ELR (cell line): ENCODE measurements around the gene GABBR2.
A peak's percentile ranks its signal among the peaks of the same experiment; 100 is the strongest.

ENCODE experiments used
- DNase-seq: peaks from one replicate; pipeline ENCODE4 v3.0.0-alpha.2; 2015; ENCODE audit warnings: low read depth

Gene GABBR2

DNA sequence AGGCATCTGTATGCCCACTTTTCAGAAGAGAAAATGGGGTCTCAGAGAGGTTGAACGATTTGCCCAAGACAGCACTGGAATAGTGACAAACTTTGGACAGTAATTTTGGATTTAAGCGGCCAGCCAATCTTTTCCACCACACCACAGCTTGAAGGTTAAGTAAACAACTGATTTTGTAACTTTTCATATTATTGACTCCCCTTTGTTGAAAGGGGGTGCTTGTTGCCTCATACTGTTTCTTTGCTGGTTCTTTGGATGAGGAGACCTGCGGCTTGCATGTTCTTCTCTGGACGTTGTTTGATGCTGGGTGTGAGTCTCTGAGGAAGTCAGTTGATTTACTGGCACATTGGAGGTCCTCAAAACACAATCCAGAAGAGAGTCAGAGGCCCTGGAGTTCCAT is 11.7 kb upstream of the GABBR2 start:
- no peak for DNase-seq

DNA sequence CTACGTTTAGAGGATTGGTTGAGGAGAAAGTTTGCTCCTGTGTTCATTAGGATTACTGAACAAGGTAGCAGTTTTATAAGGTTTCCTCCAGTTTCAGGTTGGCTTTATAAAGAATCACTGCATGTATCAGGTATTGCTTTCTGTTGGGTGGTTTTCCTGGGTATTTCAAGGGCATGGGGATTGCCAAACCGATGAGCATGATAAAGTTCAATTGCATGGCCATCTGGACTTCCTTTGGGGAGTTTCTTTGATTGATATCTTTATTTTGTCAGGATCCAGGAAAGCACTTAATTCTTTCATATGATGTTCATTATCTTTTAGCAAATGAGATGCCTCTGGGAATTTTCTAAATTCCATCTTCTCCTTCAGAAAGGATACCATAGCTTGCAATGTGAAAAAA is 10.3 kb upstream of the GABBR2 start:
- no peak for DNase-seq

DNA sequence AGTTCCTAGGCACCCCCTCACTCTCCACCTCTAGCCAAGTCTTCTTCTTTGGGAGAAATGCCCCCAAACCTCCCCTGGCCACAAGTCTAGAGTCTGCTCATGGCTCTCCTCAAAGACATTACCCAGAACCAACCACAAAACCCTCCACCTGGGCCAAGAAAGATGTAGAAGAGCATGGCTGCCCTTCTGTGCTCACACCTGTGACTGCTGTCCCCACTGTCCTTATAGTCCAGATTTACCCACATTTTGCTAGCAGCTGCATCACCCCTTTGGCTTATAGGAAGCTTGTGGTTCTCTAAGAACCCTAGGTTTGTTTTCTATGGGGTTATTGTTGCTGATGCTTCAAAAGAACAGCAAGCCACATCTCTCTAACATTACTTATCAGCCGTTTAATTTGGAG is 6.1 kb upstream of the GABBR2 start:
- no peak for DNase-seq

DNA sequence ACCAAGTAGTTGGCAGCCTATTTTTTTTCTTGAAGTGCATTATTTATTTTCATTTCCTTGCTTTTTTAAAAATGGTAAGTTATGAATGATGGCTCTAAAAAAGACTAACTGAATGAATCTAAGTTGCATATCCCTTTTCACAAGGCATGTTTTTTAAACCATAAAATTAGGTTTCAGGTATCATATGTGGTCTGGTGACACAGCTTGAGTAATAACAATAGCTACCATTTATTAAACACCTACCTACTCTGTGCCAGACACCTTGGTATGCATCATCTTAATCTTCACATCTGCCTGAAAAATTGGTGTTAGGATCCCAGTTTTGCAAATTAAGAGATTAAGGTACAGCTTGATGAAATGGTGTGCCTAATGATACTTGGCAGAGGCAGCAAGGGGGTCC is 4.3 kb upstream of the GABBR2 start:
- DNase-seq: no peak

DNA sequence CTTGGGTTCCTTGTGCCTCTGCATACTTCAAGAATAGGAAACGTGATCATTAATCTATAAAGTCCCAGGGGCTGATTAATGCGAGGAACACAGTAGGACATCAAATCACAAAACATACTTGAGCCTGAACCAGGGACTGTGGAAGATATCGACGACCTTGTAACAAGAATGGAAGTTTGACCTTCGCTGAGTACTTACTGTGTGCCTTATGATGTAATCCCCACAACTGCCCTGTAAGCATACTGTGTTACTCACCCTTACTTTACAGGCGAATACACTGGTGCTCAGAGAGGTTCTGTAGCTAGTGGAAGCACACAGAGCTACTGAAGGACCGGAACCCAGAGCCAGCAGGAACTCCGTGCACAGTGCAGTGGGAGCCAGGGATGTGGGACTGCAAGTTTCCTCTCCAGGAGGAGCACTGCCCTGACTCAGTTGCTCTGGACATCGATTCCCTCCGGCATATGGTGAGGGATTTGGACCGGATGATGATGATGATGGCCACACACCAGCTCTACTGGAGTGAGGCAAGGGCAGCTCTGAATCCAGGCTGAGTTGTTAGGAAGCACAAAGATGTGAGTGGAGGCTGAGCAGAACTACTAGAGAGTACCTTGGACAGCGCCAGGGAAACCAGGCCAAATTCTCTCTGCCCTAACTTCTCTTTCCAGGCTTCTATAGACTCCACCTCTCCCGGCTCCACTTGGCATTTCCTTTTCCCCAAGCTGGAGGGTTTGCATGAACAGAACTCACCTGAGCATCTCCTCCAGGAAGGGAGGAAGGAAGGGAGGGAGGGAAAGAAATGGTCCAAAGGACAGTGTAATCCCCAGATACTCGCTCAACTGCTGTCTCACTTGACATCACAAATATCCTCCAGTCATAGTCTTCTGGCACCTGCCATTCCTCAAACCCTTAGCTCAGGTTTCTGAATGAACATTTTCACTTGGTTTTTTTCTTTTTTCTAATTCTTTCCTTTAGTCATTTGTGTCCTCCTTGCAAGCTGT is 1.5 kb upstream of the GABBR2 start:
- DNase-seq: peak; percentile 57

DNA sequence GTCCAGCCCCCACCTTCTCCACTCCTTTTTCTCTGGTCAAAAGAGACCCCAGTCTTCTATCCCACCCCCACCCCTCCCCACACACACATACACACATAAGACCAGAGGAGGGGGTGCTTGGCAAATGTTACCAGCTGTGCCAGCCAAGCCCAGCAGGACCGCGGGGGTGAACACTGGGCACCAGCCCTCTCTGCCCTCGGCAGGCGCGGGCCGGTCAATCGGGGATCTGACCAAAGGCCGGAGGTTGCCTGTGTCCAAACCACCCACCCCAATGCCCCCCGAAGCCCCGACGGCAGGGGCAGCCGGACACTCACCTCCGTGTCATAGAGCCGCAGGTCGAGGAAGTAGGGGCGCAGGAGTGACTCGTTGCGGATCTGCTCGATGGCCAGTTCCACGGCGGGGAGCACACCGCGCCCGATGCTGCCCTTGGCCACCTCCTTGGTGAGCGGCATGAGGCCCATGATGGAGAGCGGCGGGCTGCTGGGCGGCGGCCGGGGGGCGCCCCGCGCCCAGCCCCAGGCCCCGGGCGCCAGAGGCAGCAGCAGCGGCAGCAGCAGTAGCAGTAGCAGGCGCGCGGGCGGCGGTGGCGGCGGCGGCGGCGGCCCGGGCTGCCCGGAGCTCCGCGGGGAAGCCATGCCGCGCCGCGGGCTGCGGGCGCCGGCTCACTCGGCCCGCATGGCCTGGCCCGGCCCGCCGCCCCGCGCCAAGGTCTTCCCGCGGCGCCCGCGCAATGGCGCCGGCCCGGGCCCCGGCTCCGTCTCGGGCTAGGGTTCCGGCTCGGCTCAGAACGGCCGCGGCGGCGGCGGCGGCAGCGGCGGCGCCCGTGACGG is 417 bp downstream of the GABBR2 start:
- peak; percentile 11 for DNase-seq

DNA sequence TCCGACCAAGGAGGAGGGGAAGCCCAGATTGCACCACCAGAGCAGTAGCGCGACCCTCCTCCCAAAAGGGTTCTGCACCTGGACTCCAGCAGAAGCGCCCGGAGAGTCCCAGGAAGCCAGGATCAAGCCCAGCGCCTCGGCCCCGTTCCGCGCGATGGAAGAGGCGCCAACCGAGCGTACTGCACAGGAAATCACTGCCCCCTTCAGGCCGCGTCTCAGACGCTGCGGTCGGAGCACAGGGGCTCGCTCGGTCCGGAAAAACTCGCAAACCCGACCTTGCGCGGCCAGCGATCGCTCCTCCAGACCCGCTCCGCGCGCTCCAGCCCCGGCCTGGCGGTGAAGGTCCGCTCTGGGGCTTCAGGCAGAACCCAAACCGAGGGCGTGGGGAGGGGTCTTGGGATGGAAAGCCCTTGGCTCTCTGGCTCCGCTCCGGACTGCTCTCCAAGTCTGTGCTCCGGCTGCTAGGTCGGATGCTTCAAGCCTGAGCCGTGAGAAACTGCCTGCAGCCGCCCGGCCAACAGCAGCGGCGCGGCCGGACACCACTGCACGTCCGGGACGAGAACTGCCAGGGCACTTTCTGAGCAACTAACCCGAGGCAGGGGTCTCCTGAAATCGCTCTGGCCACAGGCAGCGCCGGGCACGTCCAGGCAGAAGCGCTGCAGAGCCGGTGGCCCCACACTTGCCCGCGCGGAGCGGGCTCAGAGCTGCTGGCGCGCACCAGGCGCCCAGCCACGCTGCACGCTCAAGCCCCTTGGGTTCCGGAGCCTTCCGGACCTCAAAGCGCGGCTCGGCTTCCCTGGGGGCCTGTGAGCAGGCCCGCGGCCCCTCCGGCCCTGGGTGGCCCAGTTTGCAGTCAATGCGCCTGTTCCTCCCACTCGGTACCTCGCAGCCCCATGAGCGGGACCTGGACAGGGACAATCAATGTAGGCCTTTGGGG is 1.3 kb downstream of the GABBR2 start:
- DNase-seq: peak; percentile 83

DNA sequence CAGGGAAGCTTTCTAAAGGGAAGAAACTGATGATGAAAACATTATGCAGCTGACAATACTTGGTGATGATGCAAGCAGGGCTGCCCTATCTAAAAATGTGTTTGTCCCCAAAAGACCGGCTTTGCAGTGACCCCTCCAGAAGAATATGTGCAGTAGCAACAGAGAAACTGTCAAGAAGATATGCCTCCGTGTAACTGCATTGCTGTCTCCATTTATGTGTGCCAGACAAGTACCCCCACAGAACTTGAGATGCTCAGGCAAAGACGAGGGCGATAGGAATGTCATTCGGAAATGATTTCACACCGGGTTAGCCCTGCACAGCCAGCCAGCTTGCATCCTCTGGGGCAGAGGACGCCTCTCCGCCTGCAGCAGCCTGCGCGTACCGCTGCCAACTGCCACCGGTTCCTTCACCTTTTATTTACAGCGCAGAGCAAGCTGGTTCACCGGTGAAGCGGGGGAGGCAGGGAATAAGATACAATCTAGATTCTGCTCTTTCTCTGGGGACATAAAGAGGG is 2.0 kb downstream of the GABBR2 start:
- peak; percentile 14 for DNase-seq

DNA sequence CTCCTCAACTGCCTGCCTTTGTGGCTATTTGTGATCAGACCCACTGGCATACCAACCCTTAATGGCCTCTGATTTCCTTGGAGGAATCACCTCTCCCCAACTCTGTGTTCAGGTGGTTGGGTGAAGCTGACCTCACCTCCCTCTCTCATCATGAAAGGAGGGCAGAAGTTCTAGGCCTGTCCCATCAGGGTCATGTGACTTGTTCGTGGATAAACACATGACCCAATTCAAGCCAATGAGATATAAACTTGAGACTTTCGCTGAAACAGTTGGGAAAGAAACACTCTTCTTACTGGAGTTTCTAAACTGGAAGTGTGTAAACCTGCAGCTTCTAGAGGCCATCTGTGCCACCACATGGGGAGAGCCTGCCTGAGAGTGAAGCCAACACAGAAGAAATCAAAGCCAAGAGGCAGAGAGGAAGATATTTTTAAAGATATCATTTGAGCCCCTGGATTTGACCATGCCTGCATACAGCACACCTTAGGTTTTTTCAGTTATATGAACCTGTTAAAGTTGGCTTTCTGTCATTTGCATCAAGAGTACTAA is 5.8 kb downstream of the GABBR2 start:
- no peak for DNase-seq

DNA sequence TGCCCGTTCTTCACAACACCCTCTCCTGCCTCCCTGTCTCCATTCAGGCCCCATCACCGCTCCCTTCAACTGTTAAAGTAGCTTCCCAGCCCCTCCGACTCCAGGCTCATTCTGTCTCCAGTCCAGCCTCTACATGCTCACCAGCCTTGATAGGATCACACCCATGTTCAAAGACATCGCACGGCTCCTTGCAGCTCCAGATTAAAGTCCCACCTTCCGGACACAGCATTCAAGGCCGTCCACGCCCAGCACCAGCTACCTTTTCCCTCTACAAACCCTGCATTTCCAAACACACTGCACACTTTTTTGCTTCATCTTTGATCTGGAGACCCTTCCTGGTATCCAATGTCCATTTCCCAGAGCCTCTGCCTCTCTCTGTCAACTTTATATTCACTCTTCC is 6.4 kb downstream of the GABBR2 start:
- DNase-seq: no peak

DNA sequence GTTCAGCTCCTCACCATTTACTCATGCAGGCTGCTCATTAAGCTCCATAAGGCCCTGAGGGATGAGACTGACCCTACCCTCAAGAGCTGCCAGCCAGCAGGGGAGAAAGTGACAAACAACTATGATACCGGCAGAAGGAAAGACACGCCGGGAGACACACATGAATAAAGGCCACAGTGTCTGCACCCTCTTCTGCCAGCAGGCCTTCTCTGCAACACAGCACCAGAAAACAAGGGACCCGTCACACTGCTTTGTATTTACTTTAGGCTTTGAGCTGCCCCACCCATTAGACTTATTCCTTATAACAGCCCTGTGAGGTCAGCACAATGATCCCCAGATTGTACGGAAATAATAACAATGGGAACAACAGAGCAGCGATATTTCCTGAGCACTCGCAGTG is 7.2 kb downstream of the GABBR2 start:
- DNase-seq: no peak

DNA sequence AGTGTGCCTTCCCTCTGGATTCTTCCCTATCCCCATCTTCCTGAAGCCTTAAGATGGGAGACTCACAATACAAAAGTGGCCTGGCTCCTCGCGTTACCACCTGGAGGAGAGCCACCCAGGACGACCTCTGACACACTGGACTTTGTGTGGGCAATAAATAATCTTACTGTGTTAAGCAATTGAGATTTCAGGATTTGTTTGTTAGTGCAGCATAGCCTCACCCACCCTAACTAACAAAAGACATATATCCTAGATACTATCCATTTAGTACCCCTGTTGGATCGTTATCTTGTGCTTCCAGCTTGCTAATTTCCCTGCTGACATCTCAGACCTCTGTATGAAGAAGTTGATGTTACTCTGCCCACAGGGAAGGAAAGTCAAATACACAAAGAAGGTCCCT is 7.9 kb downstream of the GABBR2 start:
- no peak for DNase-seq

DNA sequence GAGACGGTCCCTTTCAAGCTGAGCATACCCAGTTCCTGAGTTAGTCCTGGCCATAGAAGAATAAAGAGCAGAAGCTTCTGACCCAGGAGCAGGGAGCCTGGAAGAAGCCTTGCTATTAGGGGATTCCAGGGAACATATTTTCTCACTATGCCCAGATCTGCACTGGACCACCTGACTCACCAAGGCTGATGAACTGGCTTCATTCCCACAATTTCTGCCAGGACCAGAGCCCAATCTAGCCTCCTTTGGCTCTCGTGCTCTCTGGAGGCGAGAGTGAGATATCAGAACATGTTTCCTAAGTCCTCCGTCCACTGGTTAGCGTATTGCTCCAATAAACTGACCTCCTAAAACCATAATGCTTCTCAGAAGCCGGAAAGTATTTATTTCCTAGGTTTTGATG is 9.9 kb downstream of the GABBR2 start:
- no peak for DNase-seq

DNA sequence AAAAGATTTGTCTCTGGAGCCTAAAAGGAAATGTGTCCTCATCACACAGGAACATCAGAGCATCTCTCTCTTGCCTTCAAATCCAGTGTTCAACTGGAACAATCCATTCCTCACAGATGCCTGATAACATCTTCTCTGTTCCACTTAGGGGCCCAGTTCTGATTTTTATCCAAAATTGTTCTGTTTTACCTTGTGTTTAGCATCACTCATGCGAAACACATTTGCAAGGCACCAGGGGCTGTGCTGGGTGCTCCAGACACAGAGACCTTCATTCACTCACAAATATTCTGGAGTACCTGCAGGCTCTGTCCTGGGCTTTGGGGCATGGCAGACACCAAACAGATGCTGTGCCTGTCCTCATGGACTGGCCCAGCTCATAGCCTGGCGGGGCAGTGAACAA is 13.8 kb downstream of the GABBR2 start:
- no peak for DNase-seq

DNA sequence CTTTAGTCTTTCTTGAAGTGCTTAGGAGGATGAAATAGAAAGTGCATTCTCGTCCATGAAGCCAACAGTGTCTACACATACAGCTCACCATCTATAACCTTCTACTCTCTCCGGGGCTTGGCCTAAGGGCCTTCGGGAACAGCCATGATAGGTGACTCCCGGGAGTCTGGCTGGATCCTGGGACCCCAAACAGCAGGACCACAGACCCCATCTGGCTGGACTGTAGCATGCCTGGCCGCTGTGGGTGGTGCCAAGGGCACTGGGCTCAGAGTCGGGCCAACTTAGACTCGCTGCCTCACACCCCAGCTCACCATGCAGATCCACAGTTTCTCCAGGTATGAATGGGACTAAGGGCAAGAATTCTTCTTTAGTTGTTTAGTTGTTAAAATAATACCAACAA is 16.3 kb downstream of the GABBR2 start:
- no peak for DNase-seq

DNA sequence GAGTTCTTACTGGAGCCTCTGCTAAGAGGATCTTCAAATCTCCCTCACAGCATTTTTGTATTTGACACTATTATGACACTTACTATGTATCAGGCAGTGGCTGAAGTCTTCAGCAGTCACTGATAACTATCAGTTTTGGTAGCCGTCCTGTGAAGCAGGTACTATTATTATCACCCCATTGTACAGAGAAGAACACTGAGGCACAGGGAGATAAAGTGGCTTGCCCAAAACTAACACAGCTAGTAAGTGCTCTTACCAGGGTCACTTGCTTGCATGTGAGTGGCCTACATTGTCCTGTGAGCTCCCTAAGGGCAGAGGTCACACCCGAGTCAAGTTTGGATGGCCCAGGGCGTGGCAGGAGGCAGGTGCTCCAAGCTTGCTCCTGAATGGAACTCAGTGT is 16.8 kb downstream of the GABBR2 start:
- no peak for DNase-seq

DNA sequence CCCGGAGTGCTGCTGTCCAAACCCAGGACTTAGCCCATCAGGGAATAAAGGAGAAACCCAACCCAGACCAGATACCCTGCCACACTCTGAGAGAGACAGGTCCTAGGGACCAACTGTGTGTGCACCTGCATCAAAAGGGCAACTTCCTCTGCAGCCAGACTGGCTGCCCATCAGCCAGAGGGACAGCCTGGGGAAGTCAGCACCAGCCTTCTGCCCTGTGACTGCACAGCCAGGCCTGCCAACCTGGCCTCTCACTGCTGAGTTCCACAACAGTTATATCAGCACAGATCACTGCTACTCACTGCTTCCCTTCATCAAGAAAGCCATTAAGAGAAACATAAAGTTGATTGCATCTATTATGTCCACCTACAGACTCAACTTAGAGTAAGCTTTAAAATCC is 18.0 kb downstream of the GABBR2 start:
- DNase-seq: no peak

DNA sequence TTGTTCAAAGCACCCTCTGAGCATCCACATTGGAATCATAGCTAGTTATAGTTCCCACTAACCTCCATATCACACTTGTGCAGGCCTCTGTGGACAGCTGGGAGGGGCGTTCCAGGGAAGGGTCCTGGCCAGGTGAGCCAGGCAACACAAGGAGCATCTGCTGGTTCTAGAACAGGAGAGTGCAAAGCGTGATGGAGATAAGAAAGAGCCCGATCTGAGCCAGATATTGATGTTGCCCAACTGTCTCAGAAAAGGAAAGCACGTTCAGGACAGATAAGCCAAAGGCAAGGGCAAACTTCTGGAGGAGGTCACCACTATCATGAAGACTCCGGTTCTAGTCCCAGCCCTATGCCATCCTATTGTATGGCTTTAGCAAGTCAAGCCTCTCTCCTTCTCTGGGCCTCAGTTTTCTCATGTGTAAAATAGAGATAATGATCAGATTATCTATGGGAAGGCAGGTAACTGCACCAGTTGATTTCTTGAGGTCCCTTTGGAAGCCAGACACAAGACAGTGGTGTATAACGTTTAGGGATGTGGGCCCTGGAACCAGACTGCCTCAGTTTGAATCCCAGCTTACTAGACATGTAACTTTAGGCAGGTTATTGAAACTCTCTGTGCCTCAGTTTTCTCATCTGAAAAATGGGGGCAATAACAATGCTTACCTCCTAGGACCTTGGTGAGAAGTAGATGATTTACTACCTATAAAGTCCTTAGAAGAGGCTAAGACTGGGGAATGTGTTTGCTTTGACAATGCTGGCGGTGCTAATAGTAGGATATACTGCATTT is 19.8 kb downstream of the GABBR2 start:
- no peak for DNase-seq

DNA sequence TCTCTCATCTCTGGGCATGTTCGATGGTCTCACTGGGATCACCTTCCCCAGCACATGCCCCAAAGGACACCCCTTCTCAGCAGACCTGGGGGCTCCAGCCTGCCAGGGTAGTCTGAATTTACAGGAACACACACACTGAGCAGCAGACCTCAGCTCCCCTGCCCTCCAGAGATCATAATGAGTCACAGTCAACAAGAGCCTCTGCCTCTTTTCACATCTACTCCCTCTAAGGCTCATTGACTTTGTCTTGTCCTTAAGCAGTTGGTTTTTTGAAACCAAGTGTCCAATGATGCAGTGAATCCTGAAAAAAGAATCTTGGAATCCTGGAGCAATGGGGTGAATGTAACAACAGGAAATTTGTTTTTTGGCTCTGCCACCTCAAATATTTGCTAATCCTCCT is 20.8 kb downstream of the GABBR2 start:
- no peak for DNase-seq

DNA sequence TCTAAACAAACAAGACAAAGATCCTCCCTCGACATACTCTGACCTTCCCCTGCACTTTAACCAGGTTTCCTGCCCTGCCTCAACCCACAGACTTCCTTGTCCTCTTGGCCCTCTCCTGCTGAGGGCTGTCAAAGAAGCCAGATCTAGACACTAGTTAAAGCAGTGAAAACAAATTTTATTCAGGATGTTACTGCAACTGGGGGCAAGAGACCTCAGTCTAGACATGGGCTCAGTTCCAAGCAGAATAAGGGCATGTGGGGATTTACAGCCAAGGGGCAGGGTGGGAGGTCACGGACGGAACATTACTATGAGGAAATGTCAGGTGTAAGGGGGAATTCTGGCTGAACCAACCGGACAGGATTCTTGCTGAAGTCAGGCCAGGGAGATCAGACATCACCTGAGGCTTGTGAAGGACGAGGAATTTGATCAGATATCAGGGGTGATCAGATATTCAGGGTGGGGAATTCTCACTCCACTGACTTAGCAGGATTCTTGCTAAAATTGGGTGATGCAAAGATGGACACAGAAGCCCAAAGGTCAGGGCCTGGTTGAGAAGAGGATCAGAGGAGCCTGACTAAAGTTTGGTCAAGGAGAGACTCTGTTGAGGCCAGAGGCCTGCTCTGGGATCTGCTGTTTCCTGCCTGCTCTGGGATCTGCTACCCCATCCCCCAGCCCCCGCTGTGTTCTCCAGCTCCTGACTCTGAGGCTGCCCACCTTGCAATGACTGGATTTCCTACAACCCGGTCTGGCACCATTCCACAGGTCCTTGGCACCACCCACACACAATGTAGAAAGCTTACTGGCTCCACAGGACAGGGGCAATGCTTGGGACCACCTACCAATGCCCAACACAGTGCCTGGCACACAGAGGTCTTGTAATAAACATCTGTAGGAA is 21.5 kb downstream of the GABBR2 start:
- DNase-seq: no peak
